ENCODE data around the gene CTAG2.
"Not testable (repeated sequence)": the region's sequence is repeated elsewhere in the genome, so short reads cannot be mapped to it uniquely, and the experiment has no call there.

CTAG2 gene

GRCh38 chrX:154645745-154646378 lies 7.5 kb downstream of the CTAG2 start:
- not testable (repeated sequence) for DNase-seq

GRCh38 chrX:154643708-154644107 lies 9.7 kb downstream of the CTAG2 start:
- not testable (repeated sequence) for DNase-seq

GRCh38 chrX:154641740-154642139 lies 11.6 kb downstream of the CTAG2 start:
- not testable (repeated sequence) for DNase-seq

- not testable (repeated sequence) for DNase-seq
Observed at GRCh38 chrX:154633661-154634060, 19.7 kb downstream of the CTAG2 start.

- DNase-seq = not testable (repeated sequence)
Observed at GRCh38 chrX:154630949-154631348, 22.4 kb downstream of the CTAG2 start.

GRCh38 chrX:154628960-154629359 lies 24.4 kb downstream of the CTAG2 start:
- DNase-seq = not testable (repeated sequence)

- DNase-seq = not testable (repeated sequence)
Observed at GRCh38 chrX:154620767-154621414, 32.5 kb downstream of the CTAG2 start.

- not testable (repeated sequence) for DNase-seq
Observed at GRCh38 chrX:154619182-154619581, 34.2 kb downstream of the CTAG2 start, which contains the start of gene CTAG1B. TSS of gene CTAG1B (minus strand) at chrX:154619282. CDS start at chrX:154619218, 64 bp downstream.

- not testable (repeated sequence) for DNase-seq
Observed at GRCh38 chrX:154613586-154613985, 39.8 kb downstream of the CTAG2 start.

GRCh38 chrX:154611146-154611545 lies 42.2 kb downstream of the CTAG2 start:
- DNase-seq = not testable (repeated sequence)

GRCh38 chrX:154608823-154609222 lies 44.6 kb downstream of the CTAG2 start:
- DNase-seq = not testable (repeated sequence)

- DNase-seq = not testable (repeated sequence)
Observed at GRCh38 chrX:154607976-154608375, 45.4 kb downstream of the CTAG2 start.

GRCh38 chrX:154607370-154607769 lies 46.0 kb downstream of the CTAG2 start:
- no peak for DNase-seq

GRCh38 chrX:154605566-154605965 lies 47.8 kb downstream of the CTAG2 start:
- no peak for DNase-seq

GRCh38 chrX:154603438-154604430 lies 49.6 kb downstream of the CTAG2 start:
- DNase-seq = no peak

- DNase-seq = no peak
Observed at GRCh38 chrX:154602766-154603437, 50.5 kb downstream of the CTAG2 start.

- DNase-seq = no peak
Observed at GRCh38 chrX:154602226-154602625, 51.2 kb downstream of the CTAG2 start.
